B cell (primary cell): ENCODE measurements around the gene QRICH2.

ENCODE experiments used
- CTCF ChIP-seq: fragments of 200-600 bp; IDR thresholded peaks from one replicate; pipeline ENCODE4 v1.8.0; 2022; ENCODE audit warnings: antibody characterized with exemption, mild to moderate bottlenecking
- EZH2 ChIP-seq: IDR thresholded peaks from 2 replicates; pipeline ENCODE4 v1.6.1; 2012; ENCODE audit warnings: borderline replicate concordance, low read depth, mild to moderate bottlenecking, moderate library complexity, low read length; ENCODE audit not compliant: insufficient read depth, poor library complexity, severe bottlenecking

DNA sequence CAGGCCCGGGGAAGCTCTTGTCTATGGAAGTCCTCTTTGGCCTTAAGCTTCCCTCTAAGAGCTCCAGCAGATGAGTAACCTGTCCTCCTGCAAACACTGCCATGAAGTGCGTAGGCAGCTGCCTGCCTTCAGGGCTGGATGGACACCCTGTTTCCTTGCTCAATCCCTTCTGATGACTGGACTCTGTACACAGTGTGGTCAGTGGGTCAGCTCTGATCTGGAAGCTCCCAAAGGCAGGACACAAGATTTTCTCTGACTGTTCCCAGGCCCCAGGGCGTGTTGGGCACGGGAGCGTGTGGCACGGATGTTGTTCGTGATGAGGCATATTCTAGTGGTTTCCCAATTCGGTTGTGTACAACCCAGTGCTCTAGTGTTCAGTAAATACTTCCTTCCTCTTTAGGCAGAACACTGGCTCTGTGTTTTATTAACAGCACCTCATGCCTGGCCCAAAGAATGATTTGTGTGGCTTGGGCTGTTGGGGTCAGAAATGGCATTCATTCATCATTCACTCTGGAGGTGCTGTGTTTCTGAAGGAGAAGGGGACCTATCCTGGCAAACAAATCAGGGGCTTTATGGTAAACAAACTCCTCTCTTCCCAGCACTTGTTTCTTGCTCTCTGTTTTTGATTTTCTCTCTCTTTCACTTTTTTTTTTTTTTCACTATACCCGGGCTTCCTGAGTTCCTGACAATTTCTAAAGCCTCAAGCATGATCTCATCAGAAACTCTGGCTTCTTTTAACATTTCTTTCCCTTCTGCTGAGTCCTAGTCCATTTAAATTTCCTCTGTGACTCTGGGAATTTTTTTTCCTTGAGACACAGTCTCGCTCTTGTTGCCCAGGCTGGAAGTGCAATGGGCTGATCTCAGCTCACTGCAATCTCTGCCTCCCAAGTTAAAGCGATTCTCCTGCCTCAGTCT, 55.8 kb downstream of the QRICH2 start:
- no peak for TF ChIP-seq CTCF
- TF ChIP-seq EZH2: no peak
